ENCODE measurements around the gene ABTB2. TPM values are rescaled to one million over a fixed set of nuclear protein-coding genes. Genes with fewer than 3 reads are reported as not detected.

Gene ABTB2
- total and polyA plus RNA-seq, 2 of the 8 experiments (the other 6 are each of a cell fraction or from before 2014, with no cell fraction given) = 7.7 to 10.2 TPM

GRCh38 chr11:34346551-34346950 lies 11.3 kb downstream of the ABTB2 start:
- Histone ChIP-seq H3K4me2 (ENCODE audit: insufficient read depth in 1 of 2, low read depth in 2 of 2, low read length in 2 of 2) (no peak overlapping the region), H3K27me3 (replicated peaks in 1 of 4; ENCODE audit: control insufficient read depth in 3 of 4, extremely low read depth in 1 of 4, insufficient read depth in 3 of 4, low read length in 3 of 4) (no peaks in the 10 kb centered on the region), H3K18ac (ENCODE audit: extremely low read depth, low read length) (no peak overlapping the region), H4K20me1 (replicated peaks in 1 of 2; ENCODE audit: control insufficient read depth in 1 of 2, insufficient read depth in 2 of 2, low read length in 2 of 2) (peaks cover 0 to 2% of the 10 kb centered on the region in 2 experiments), H3K27ac (ENCODE audit: low read depth, low read length) (no peak overlapping the region), H3K4me3 (ENCODE audit: extremely low read depth in 1 of 4, insufficient read depth in 2 of 4, low read depth in 3 of 4, low read length in 4 of 4) (no peak overlapping the region), H2BK20ac (ENCODE audit: low read length) (no peak overlapping the region), H3K79me2 (ENCODE audit: control insufficient read depth in 1 of 2, insufficient read depth in 2 of 2, low read length in 2 of 2) (peaks cover 0 to 33% of the 10 kb centered on the region in 2 experiments; a peak in 2 of 4 replicates), H3K23me2 (ENCODE audit: low read depth, low read length) (no peaks in the 10 kb centered on the region), H3K14ac (ENCODE audit: insufficient read length) (no peak overlapping the region), H4K91ac (replicated peaks; ENCODE audit: insufficient read length, low read length) (no peak overlapping the region), H3K4me1 (replicated peaks in 1 of 4; ENCODE audit: control insufficient read depth in 3 of 4, insufficient read depth in 4 of 4, low read length in 3 of 4) (peaks cover 0 to 5% (median 1%) of the 10 kb centered on the region in 4 experiments; a peak in 2 of 7 replicates), H2AFZ (ENCODE audit: low read length) (no peak overlapping the region), H2BK12ac (ENCODE audit: low read depth, low read length) (no peak overlapping the region), H2BK15ac (ENCODE audit: low read length) (no peak overlapping the region), H3K56ac (replicated peaks; ENCODE audit: insufficient read length, low read depth, low read length) (no peak overlapping the region), H2AK5ac (ENCODE audit: low read depth, low read length) (no peak overlapping the region), H3K79me1 (ENCODE audit: low read depth, low read length) (peaks cover 3% of the 10 kb centered on the region; the same call in 1 of the 2 replicates), H3K9ac (replicated peaks in 1 of 4; ENCODE audit: extremely low read depth in 1 of 4, low read depth in 3 of 4, low read length in 3 of 4) (no peak overlapping the region), H3K4ac (replicated peaks; ENCODE audit: insufficient read length, low read depth, low read length) (no peak overlapping the region), H4K5ac (ENCODE audit: insufficient read length, low read depth, low read length) (no peak overlapping the region), H3K23ac (ENCODE audit: insufficient read length) (no peak overlapping the region), H2BK120ac (replicated peaks; ENCODE audit: low read depth, low read length) (no peak overlapping the region), H2BK5ac (ENCODE audit: low read depth, low read length) (no peak overlapping the region), H3K36me3 (ENCODE audit: control insufficient read depth in 2 of 4, insufficient read depth in 4 of 4, low read length in 3 of 4) (no peaks in the 10 kb centered on the region), H3K9me3 (ENCODE audit: insufficient read depth in 2 of 2, low read depth in 1 of 2, low read length in 1 of 2) (no peaks in the 10 kb centered on the region), H4K8ac (ENCODE audit: extremely low read depth, insufficient read depth, low read length) (no peak overlapping the region)
- POLR2A ChIA-PET (ENCODE audit: partially characterized antibody) = interaction anchor here (0.6 to 4.2 kb wide), 3 partner anchors 10 to 118 kb away, joined by 3 to 20 read pairs (median 4); partner anchors contain the start of gene ABTB2
- TF ChIP-seq ZNF274 (IDR thresholded peaks at IDR 0.05; ENCODE audit: borderline replicate concordance, extremely low read depth, low read length) = no peak
- TF ChIP-seq CEBPB (IDR thresholded peaks at IDR 0.05; ENCODE audit: low read depth, low read length) = no peak
- no peak for TF ChIP-seq KDM1A (IDR thresholded peaks at IDR 0.05; ENCODE audit: borderline replicate concordance, low read length)
- no peak for TF ChIP-seq JUND (IDR thresholded peaks at IDR 0.05; ENCODE audit: low read length)
- TF ChIP-seq SP1 (IDR thresholded peaks at IDR 0.05; ENCODE audit: low read depth, low read length) = no peak
- TF ChIP-seq CBX8 (IDR thresholded peaks at IDR 0.05; ENCODE audit: borderline replicate concordance, low read depth, low read length) = no peak
- no peak for TF ChIP-seq MAX (IDR thresholded peaks at IDR 0.05)
- TF ChIP-seq NRF1 (IDR thresholded peaks at IDR 0.05; ENCODE audit: low read depth, low read length) = no peak
- no peak for TF ChIP-seq RAD21 (IDR thresholded peaks at IDR 0.05 in 1 of 2, conservative IDR thresholded peaks at IDR 0.05 in 1 of 2; ENCODE audit: low read depth in 2 of 2, low read length in 2 of 2)
- no peak for TF ChIP-seq HDAC6 (IDR thresholded peaks at IDR 0.05; ENCODE audit: low read depth, low read length)
- TF ChIP-seq SUZ12 (IDR thresholded peaks at IDR 0.05; ENCODE audit: low read length) = no peak
- CTCF ChIA-PET (ENCODE audit: partially characterized antibody) = interaction anchor here (0.6 to 5.4 kb wide), 9 partner anchors 10 to 387 kb away, joined by 3 to 39 read pairs (median 4); partner anchors contain the start of gene ABTB2
- WGBS, 2 experiments (ENCODE audit: extremely low coverage in 1 of 2, insufficient coverage in 1 of 2, insufficient read length in 1 of 2, insufficient replicate concordance in 2 of 2, low coverage in 1 of 2, low lambda C conversion rate in 2 of 2, missing lambda C conversion rate in 1 of 2) = 86% methylated on average over 6 of the region's 6 CpGs; no CpG with 5 or more reads in 1 of the 2 experiments
- DNase-seq (ENCODE audit: low read depth in 1 of 2, low spot score in 2 of 2) (no peak), FAIRE-seq (no peak)
